C4-2B (cell line): Measurements from ENCODE around the gene ULK3.

ENCODE experiments used
- ZFX ChIP-seq: fragments of 450-650 bp; IDR thresholded peaks from 2 replicates; pipeline ENCODE4 v1.6.1; 2017
- TF ChIP-seq, protein P1 (sequence below): fragments of 450-650 bp; conservative IDR thresholded peaks from 2 replicates; pipeline ENCODE4 v1.5.1; 2017; ENCODE audit warnings: mild to moderate bottlenecking

DNA sequence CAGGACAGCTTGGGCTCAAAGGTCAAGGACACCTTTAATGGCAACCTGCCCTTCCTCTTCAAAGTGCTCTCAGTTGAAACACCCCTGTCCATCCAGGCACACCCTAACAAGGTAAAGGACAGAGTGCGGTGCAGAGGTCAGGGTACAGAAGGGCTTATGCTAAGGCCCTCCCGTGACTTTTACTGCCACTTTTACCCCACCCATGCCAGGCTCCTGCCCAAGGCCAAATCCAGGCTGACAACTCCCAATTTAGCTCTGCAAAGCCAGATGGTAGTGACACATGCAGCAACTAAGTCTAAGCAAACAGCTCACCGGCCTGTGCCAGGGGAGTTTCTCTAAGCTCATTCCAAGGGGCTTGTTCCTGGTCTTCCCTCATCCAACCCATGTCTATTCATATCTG, 48.5 kb upstream of the ULK3 start:
- TF ChIP-seq, protein P1, sequence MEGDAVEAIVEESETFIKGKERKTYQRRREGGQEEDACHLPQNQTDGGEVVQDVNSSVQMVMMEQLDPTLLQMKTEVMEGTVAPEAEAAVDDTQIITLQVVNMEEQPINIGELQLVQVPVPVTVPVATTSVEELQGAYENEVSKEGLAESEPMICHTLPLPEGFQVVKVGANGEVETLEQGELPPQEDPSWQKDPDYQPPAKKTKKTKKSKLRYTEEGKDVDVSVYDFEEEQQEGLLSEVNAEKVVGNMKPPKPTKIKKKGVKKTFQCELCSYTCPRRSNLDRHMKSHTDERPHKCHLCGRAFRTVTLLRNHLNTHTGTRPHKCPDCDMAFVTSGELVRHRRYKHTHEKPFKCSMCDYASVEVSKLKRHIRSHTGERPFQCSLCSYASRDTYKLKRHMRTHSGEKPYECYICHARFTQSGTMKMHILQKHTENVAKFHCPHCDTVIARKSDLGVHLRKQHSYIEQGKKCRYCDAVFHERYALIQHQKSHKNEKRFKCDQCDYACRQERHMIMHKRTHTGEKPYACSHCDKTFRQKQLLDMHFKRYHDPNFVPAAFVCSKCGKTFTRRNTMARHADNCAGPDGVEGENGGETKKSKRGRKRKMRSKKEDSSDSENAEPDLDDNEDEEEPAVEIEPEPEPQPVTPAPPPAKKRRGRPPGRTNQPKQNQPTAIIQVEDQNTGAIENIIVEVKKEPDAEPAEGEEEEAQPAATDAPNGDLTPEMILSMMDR, result no peak
- TF ChIP-seq ZFX, result no peak
